Esophagus (tissue), 2 donors: Measurements from ENCODE around the gene KCNQ2. TPM values are rescaled to one million over a fixed set of nuclear protein-coding genes. Genes with fewer than 3 reads are reported as not detected.

Experiments
- H3K27ac ChIP-seq, 2 donors: one replicate each; pipeline ENCODE4 v1.5.1; 2013; ENCODE audit warnings: low read depth in 2 of 2, mild to moderate bottlenecking in 2 of 2, inconsistent platforms in 1 of 2, low read length in 1 of 2, moderate library complexity in 1 of 2
- H3K27me3 ChIP-seq, 2 donors: one replicate each; pipeline ENCODE4 v1.6.1; 2013; ENCODE audit warnings: low read length in 2 of 2, control low read depth in 1 of 2, mild to moderate bottlenecking in 1 of 2; ENCODE audit not compliant: insufficient read depth in 2 of 2, control insufficient read depth in 1 of 2
- H3K36me3 ChIP-seq, 2 donors: one replicate each; pipeline ENCODE4 v1.6.1; 2013; ENCODE audit warnings: low read length in 1 of 2; ENCODE audit not compliant: control insufficient read depth in 2 of 2, insufficient read depth in 2 of 2
- H3K4me1 ChIP-seq, 2 donors: one replicate each; pipeline ENCODE4 v1.6.1; 2013; ENCODE audit warnings: low read length in 1 of 2; ENCODE audit not compliant: control insufficient read depth in 2 of 2, insufficient read depth in 2 of 2
- H3K4me3 ChIP-seq, 2 donors: one replicate each; pipeline ENCODE4 v1.5.1; 2013; ENCODE audit warnings: low read length in 2 of 2, mild to moderate bottlenecking in 2 of 2, low read depth in 1 of 2, moderate library complexity in 1 of 2
- H3K9me3 ChIP-seq, 2 donors: one replicate each; pipeline ENCODE4 v1.6.1; 2013; ENCODE audit warnings: mild to moderate bottlenecking in 2 of 2, low read depth in 1 of 2, low read length in 1 of 2, moderate library complexity in 1 of 2; ENCODE audit not compliant: control insufficient read depth in 2 of 2, insufficient read depth in 1 of 2
- WGBS, 2 donors: extraction: QIAGEN DNeasy Blood & Tissue Kit; methylation state at CpG; one replicate each; pipeline ENCODE4 v1.1.7; 2013; 5-methylcytosine and 5-hydroxymethylcytosine counted together
- polyA plus RNA-seq, 2 donors: library from polyadenylated mRNA; stranded (reverse); fragments of 200-250 nt; gene quantifications; one replicate each; pipeline ENCODE4 v1.2.3, GENCODE V29; 2013
- donor health status: healthy with polysubstance abuse.
- donor health status: Bipolar disorder and iron deficiency.

KCNQ2 gene
- polyA plus RNA-seq, 2 donors, result 0.01 to 0.06 TPM

DNA sequence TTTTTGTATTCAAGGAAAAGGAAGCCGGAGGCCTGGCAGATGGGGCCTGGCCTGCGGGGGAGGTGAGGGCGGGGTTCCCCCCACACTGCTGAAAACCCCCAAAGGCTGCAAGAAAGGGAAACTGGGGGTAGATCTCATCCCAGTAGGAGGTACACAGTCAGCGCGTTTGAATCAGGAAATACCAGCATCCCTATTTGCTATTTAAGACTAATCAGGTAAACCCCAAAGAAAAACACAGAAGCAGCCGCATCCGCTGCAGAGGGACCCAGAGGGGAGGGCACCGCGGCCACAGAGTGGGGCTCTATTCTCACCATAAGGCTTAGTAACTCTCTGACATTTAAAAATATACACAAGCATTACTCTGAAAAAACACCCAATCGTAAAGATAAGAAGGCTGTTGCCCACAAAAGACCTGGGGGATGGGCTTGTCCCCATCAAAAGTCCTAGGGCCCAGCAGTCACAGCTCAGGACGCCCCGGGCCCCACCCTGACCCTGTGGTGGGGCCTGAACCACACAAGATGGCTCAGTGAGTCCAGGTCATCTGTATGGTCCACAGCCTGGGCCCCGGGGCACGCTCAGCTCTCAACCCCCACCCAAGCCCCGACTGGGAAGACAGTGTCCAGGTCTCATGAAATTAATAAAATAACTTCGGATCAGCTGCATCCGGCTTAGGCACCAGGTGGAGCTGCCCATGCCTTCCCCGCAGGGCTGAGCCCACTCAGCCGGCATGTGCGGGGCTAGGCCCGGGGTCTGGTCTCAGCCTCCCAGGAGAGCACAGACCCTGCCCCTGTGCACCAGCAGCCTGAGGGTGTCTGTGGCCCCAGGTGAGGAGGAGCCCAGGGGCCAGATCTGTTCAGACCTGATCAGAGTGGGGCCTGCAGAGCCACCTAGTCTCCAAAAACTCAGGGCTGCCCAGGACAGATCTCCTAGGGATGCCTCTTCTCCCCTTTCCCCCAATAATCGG lies 31.0 kb downstream of the KCNQ2 start:
- H3K4me3 ChIP-seq, result no peak overlapping the region
- no peaks in the 10 kb centered on the region for H3K27me3 ChIP-seq
- WGBS, 2 donors, result 49 to 53% methylated on average over 22 of the region's 22 CpGs
- no peaks in the 10 kb centered on the region for H3K9me3 ChIP-seq
- H3K27ac ChIP-seq, result no peak overlapping the region
- no peaks in the 10 kb centered on the region for H3K4me1 ChIP-seq
- no peaks in the 10 kb centered on the region for H3K36me3 ChIP-seq

- whole genome bisulfite sequencing, 2 donors, result 75 to 78% methylated on average over 26 of the region's 26 CpGs
Measured at GRCh38 chr20:63440366-63440955, 32.0 kb downstream of the KCNQ2 start.

DNA sequence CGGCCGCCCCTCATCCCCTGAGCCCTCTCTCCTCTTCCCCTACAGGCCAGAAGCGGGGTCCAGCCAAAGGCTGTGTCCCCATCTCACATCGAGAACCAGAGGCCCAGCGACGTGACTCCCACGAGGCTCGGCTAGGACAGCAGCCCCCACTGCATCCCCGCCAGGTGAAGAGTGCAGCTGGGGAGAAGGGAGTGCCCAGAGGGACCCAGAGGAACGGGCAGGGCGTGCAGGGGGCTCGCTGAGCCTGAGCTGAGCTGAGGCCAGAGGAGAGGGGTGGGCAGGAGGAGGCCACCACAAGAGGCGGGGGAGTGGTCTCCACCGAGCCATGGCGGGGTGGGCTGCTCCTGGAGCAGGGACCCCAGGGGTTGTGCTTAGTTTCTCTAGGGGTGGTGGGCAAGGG lies 32.6 kb downstream of the KCNQ2 start:
- H3K4me3 ChIP-seq, result no peak overlapping the region
- WGBS, 2 donors, result 85 to 86% methylated on average over 13 to 15 of the region's 15 CpGs
- no peaks in the 10 kb centered on the region for H3K27me3 ChIP-seq
- no peaks in the 10 kb centered on the region for H3K4me1 ChIP-seq
- H3K9me3 ChIP-seq, result no peaks in the 10 kb centered on the region
- H3K27ac ChIP-seq, result no peak overlapping the region
- no peaks in the 10 kb centered on the region for H3K36me3 ChIP-seq

More at GRCh38 chr20:63440366-63440955, 32.0 kb downstream of the KCNQ2 start:
- no peaks in the 10 kb centered on the region for H3K27me3 ChIP-seq
- H3K4me3 ChIP-seq, result no peak overlapping the region
- H3K4me1 ChIP-seq, result no peaks in the 10 kb centered on the region
- no peak overlapping the region for H3K27ac ChIP-seq
- H3K9me3 ChIP-seq, result no peaks in the 10 kb centered on the region
- no peaks in the 10 kb centered on the region for H3K36me3 ChIP-seq

- H3K4me3 ChIP-seq, result no peak overlapping the region
Measured at GRCh38 chr20:63438121-63438520, 34.3 kb downstream of the KCNQ2 start.

GRCh38 chr20:63435552-63435951 lies 36.9 kb downstream of the KCNQ2 start:
- H3K9me3 ChIP-seq, result no peaks in the 10 kb centered on the region
- H3K4me1 ChIP-seq, result no peaks in the 10 kb centered on the region
- H3K27me3 ChIP-seq, result no peaks in the 10 kb centered on the region
- 55 to 65% methylated on average over 9 of the region's 9 CpGs for WGBS, 2 donors
- H3K36me3 ChIP-seq, result no peaks in the 10 kb centered on the region
- H3K4me3 ChIP-seq, result no peak overlapping the region
- H3K27ac ChIP-seq, result no peak overlapping the region

More at GRCh38 chr20:63438121-63438520, 34.3 kb downstream of the KCNQ2 start:
- H3K36me3 ChIP-seq, result no peaks in the 10 kb centered on the region
- 70 to 71% methylated on average over 12 of the region's 12 CpGs for WGBS, 2 donors
- no peaks in the 10 kb centered on the region for H3K4me1 ChIP-seq
- H3K9me3 ChIP-seq, result no peaks in the 10 kb centered on the region
- H3K27me3 ChIP-seq, result no peaks in the 10 kb centered on the region
- H3K27ac ChIP-seq, result no peak overlapping the region

GRCh38 chr20:63434599-63435378 lies 37.7 kb downstream of the KCNQ2 start:
- Histone ChIP-seq H3K36me3 (no peaks in the 10 kb centered on the region), H3K9me3 (no peaks in the 10 kb centered on the region), H3K27me3 (no peaks in the 10 kb centered on the region), H3K4me3 (no peak overlapping the region), H3K4me1 (no peaks in the 10 kb centered on the region), H3K27ac (no peak overlapping the region)
- WGBS, 2 donors, result 46% methylated on average over 33 of the region's 33 CpGs

DNA sequence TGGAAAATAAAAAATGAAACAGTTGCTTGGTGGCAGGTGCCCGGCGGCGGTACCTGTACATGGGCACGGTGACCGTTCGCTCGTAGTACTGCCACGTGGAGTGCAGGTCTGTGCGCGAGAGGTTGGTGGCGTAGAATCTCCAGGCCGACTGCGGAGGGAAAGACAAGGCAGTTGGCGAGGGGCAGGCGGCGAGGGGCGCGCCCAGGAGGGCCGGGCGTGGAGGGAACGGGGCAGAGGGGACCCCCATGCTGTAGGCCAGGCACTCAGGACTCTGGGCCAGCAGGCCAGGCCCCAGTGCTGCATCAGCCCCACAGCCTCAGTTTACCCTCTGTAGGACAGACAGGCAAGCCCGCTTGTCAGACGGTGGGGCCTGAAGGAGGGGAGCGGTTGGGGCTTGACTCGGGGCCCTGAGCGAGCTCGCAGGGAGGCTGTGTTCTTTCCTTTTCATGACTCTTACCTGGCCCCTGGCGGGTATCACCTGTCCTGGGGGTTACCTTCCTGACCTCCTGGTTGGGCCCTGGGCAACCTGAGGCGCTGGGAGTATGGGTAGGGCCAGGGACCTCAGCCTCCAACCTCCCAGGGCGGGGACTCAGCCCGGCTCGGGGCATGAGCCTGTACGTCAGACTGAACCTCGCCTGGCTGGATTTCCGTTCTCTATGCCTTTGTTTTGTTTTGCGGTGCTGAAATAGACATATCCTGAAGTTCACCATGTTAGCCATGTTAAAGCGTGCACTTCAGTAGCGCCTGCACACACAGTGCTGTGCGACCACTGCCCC lies 38.5 kb downstream of the KCNQ2 start:
- H3K4me1 ChIP-seq, result no peaks in the 10 kb centered on the region
- no peak overlapping the region for H3K27ac ChIP-seq
- H3K9me3 ChIP-seq, result no peaks in the 10 kb centered on the region
- H3K27me3 ChIP-seq, result no peaks in the 10 kb centered on the region
- no peak overlapping the region for H3K4me3 ChIP-seq
- no peaks in the 10 kb centered on the region for H3K36me3 ChIP-seq
- WGBS, 2 donors, result 83 to 87% methylated on average over 37 to 39 of the region's 39 CpGs

DNA sequence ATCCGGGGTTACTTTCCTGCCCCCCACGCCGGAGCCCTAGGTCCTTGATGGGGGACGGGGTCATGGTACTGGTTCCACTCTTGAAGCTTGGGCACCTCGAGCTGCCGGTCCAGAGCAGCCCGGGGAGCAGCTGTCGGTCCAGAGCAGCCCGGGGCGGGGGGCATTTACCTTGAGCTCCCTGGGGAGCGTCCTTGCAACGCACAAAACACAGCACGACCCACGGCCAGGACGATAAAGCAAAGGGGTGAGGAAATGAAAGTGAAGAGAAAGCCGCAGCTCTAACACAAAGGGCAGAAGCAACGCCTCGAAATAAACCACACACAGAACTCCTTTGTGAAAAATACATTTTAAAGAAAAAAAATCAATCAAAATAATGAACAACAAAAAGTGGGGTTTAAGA lies 39.1 kb downstream of the KCNQ2 start:
- WGBS, 2 donors, result 82 to 86% methylated on average over 18 of the region's 18 CpGs
- H3K9me3 ChIP-seq, result no peaks in the 10 kb centered on the region
- H3K4me3 ChIP-seq, result no peak overlapping the region
- H3K27me3 ChIP-seq, result no peaks in the 10 kb centered on the region
- H3K4me1 ChIP-seq, result no peaks in the 10 kb centered on the region
- H3K27ac ChIP-seq, result no peak overlapping the region
- H3K36me3 ChIP-seq, result no peaks in the 10 kb centered on the region
